GM12878 (cell line): Measurements from ENCODE around the gene S100A3. TPM values are rescaled to one million over a fixed set of nuclear protein-coding genes. Genes with fewer than 3 reads are reported as not detected.

Experiments
- ATAC-seq: fragments of 200-7000 bp; cut with Tn5 transposase; 3 replicates; pipeline ENCODE4 v1.9.1; 2020; ENCODE audit warnings: mild to moderate bottlenecking, moderate library complexity
- BruUV-seq: library from RNA; stranded (reverse); fragments of 400-500 nt; replicated peaks from 2 replicates; lab custom pipeline; 2021; lab: Mats Ljungman, UMichigan
- CTCF ChIA-PET: fragments of 300-600 bp; sonication (Branson Sonifier 250); formaldehyde crosslinking; extraction: SDS; loops from one replicate; lab custom pipeline; 2021; ENCODE audit warnings: inconsistent platforms; lab: Yijun Ruan, JAX
- POLR2A ChIA-PET: fragments of 350-600 bp; formaldehyde crosslinking; extraction: SDS; loops from one replicate; lab custom pipeline; 2021; ENCODE audit warnings: inconsistent platforms; lab: Charles Lee
- RAD21 ChIA-PET: fragments of 300-600 bp; sonication (Branson Sonifier 250); formaldehyde crosslinking; loops from one replicate; lab custom pipeline; 2023; ENCODE audit warnings: antibody characterized with exemption; ENCODE audit not compliant: unreplicated experiment; lab: Charles Lee
- SMC1A ChIA-PET: fragments of 300-600 bp; sonication (Branson Sonifier 250); formaldehyde crosslinking; loops from one replicate; lab custom pipeline; 2023; ENCODE audit not compliant: unreplicated experiment, uncharacterized antibody; lab: Charles Lee
- DNase-seq: peaks from one replicate; pipeline ENCODE4 v3.0.0-alpha.2; 2011; ENCODE audit warnings: low read depth, low spot score
- FAIRE-seq: peaks from 3 replicates; lab custom pipeline; 2011; peaks lifted over from hg19 to GRCh38; lab: Jason Lieb, UNC
- H2AFZ ChIP-seq: 2 replicates; pipeline ENCODE4 v1.6.0; 2011; ENCODE audit warnings: low read depth, low read length, control low read depth; ENCODE audit not compliant: control insufficient read depth
- H3K27ac ChIP-seq: 2 replicates; pipeline ENCODE4 v1.5.1; 2011; ENCODE audit warnings: control low read depth; ENCODE audit not compliant: control insufficient read depth, insufficient read depth
- H3K27me3 ChIP-seq, 2 experiments: replicated peaks in 1 of 2; 2 replicates each; pipeline versions ENCODE4 v1.6.0 to v1.6.1; 2011; ENCODE audit warnings: low read length in 1 of 2; ENCODE audit not compliant: control insufficient read depth in 2 of 2, insufficient read depth in 2 of 2
- H3K36me3 ChIP-seq, 2 experiments: 2 replicates each; pipeline ENCODE4 v1.5.1; 2011; ENCODE audit warnings: low read length in 1 of 2; ENCODE audit not compliant: control insufficient read depth in 2 of 2, insufficient read depth in 2 of 2
- H3K4me1 ChIP-seq: 2 replicates; pipeline ENCODE4 v1.6.1; 2011; ENCODE audit warnings: mild to moderate bottlenecking, low read length, moderate library complexity, mixed read lengths; ENCODE audit not compliant: control insufficient read depth, insufficient read depth
- H3K4me2 ChIP-seq: 2 replicates; pipeline ENCODE4 v1.6.0; 2011; ENCODE audit warnings: control low read depth; ENCODE audit not compliant: control insufficient read depth, insufficient read depth
- H3K4me3 ChIP-seq: fragments of 200-600 bp; sonication (generic); 2 replicates; pipeline ENCODE4 v1.5.1; 2016
- H3K79me2 ChIP-seq: 2 replicates; pipeline ENCODE4 v1.6.0; 2011; ENCODE audit warnings: low read length; ENCODE audit not compliant: control insufficient read depth, insufficient read depth
- H3K9ac ChIP-seq: 2 replicates; pipeline ENCODE4 v1.8.0; 2011; ENCODE audit warnings: low read length, control low read depth, mixed read lengths; ENCODE audit not compliant: control insufficient read depth, insufficient read depth
- H3K9me3 ChIP-seq: replicated peaks from 3 replicates; pipeline ENCODE4 v1.5.1; 2011; ENCODE audit warnings: mild to moderate bottlenecking, low read length; ENCODE audit not compliant: control insufficient read depth, insufficient read depth
- H4K20me1 ChIP-seq: 2 replicates; pipeline ENCODE4 v1.6.0; 2011; ENCODE audit not compliant: control insufficient read depth, insufficient read depth
- MEF2B ChIP-seq: fragments of 450-650 bp; IDR thresholded peaks from 2 replicates; pipeline ENCODE4 v1.6.1; 2018; ENCODE audit warnings: mild to moderate bottlenecking, moderate library complexity; ENCODE audit not compliant: partially characterized antibody, poor library complexity, severe bottlenecking
- ZNF592 ChIP-seq: fragments of 450-650 bp; IDR thresholded peaks from 2 replicates; pipeline ENCODE4 v1.6.1; 2017; ENCODE audit warnings: mild to moderate bottlenecking, moderate library complexity
- WGBS: methylation state at CpG from one replicate; pipeline ENCODE4 v1.1.6; 2016; ENCODE audit warnings: low lambda C conversion rate; ENCODE audit not compliant: insufficient replicate concordance, insufficient coverage; ENCODE audit errors: missing lambda C conversion rate; 5-methylcytosine and 5-hydroxymethylcytosine counted together
- in situ Hi-C: fragments of 300-500 bp; cut with MboI; formaldehyde crosslinking; loops from 9 replicates; pipeline ENCODE4 v1.14.3; 2018; ENCODE audit warnings: mixed read lengths
- intact Hi-C: fragments of 100-400 bp; cut with micrococcal nuclease; formaldehyde crosslinking; loops from one replicate; pipeline ENCODE4 v1.14.2; 2022; ENCODE audit not compliant: unreplicated experiment
- polyA plus RNA-seq, 11 experiments: library from polyadenylated mRNA; depleted of rRNA in 4 of 11; unstranded in 6 of 11; stranded (reverse) in 5 of 11; fragments of >200 nt; fragmentation: Nextera tagmentation in 4 of 11; fragmentation: Illumina TruSeq in 1 of 11; extraction: Ambion mirVana in 4 of 11; extraction: Trizol in 1 of 11; gene quantifications; 1 replicate in 1 of 11; 2 replicates in 10 of 11; pipeline versions ENCODE4 v1.2.1 to v1.2.3, GENCODE V29; 2011 to 2016; ENCODE audit warnings: inconsistent platforms in 2 of 11, missing spikeins in 2 of 11, low read depth in 1 of 11
- total RNA-seq, 4 experiments: library from RNA; depleted of rRNA in 3 of 4; stranded (reverse); fragments of >200 nt in 3 of 4; fragmentation: Illumina TruSeq in 1 of 4; extraction: Trizol in 1 of 4; gene quantifications; 2 replicates each; pipeline versions ENCODE4 v1.2.1 to v1.2.3, GENCODE V29; 2013 to 2021

S100A3 gene
- total and polyA plus RNA-seq, 10 of the 15 experiments (the other 5 are each of a cell fraction or from before 2014, with no cell fraction given) = 0.32 to 0.45 TPM; not detected in 8

- ChIA-PET POLR2A (no interaction called here), RAD21 (interaction anchor here (1.4 kb wide), 1 partner anchor 24 kb away, joined by 5 read pairs; no protein-coding TSS in a partner anchor), SMC1A (interaction anchor here (0.8 to 2.3 kb wide), 2 partner anchors 10 to 24 kb away, joined by 3 to 8 read pairs; no protein-coding TSS in a partner anchor), CTCF (interaction anchor here (0.9 to 4.3 kb wide), 5 partner anchors 8 to 86 kb away, joined by 3 to 46 read pairs (median 3); partner anchors contain the start of genes S100A13 and S100A6)
- Histone ChIP-seq H3K27ac (no peak overlapping the region), H3K4me3 (no peak overlapping the region), H3K36me3 (no peaks in the 10 kb centered on the region), H3K27me3 (no peaks in the 10 kb centered on the region), H3K9me3 (no peaks in the 10 kb centered on the region), H3K4me1 (peaks cover 25% of the 10 kb centered on the region), H3K4me2 (no peak overlapping the region), H4K20me1 (no peaks in the 10 kb centered on the region), H2AFZ (no peak overlapping the region), H3K9ac (no peak overlapping the region), H3K79me2 (no peaks in the 10 kb centered on the region)
- WGBS = 68% methylated on average over 13 of the region's 13 CpGs
- BruUV-seq = no TSS peak
- DNase-seq (no peak), FAIRE-seq (no peak), ATAC-seq (no peak)
- in situ Hi-C loops (no loop called here), intact Hi-C loops (no loop called here)
- TF ChIP-seq ZNF592 = no peak
- TF ChIP-seq MEF2B = no peak
These were observed 7.1 kb downstream of the S100A3 start for GRCh38 chr1:153541641-153542590.
